OCI-LY7 (cell line): Measurements from ENCODE around the gene FKBP1B. TPM values are rescaled to one million over a fixed set of nuclear protein-coding genes. Genes with fewer than 3 reads are reported as not detected.

Source experiments
- BruUV-seq: library from RNA; stranded (reverse); fragments of 400-500 nt; replicated peaks from 2 replicates; lab custom pipeline; 2021; lab: Mats Ljungman, UMichigan
- CTCF ChIA-PET: fragments of 300-600 bp; sonication (Branson Sonifier 250); formaldehyde crosslinking; loops from one replicate; lab custom pipeline; 2022; ENCODE audit warnings: antibody characterized with exemption; ENCODE audit not compliant: unreplicated experiment; lab: Charles Lee
- POLR2A ChIA-PET: fragments of 300-600 bp; sonication (Branson Sonifier 250); formaldehyde crosslinking; loops from one replicate; lab custom pipeline; 2022; ENCODE audit warnings: antibody characterized with exemption; lab: Charles Lee
- DNase-seq: peaks from one replicate; pipeline ENCODE4 v3.0.0-alpha.2; 2015; ENCODE audit warnings: low spot score
- H2AFZ ChIP-seq: fragments of 200-600 bp; sonication (generic), shearing (Covaris generic); 2 replicates; pipeline ENCODE4 v1.6.1; 2014; ENCODE audit warnings: mild to moderate bottlenecking, antibody characterized with exemption, low read length, moderate library complexity
- H3K27ac ChIP-seq: fragments of 200-600 bp; sonication (generic); 2 replicates; pipeline ENCODE4 v1.5.1; 2014; ENCODE audit warnings: mixed run types, low read depth, mild to moderate bottlenecking, moderate library complexity, low read length, inconsistent platforms; ENCODE audit not compliant: poor library complexity, severe bottlenecking
- H3K36me3 ChIP-seq: fragments of 200-600 bp; sonication (generic); 2 replicates; pipeline ENCODE4 v1.6.1; 2014; ENCODE audit warnings: mild to moderate bottlenecking, antibody characterized with exemption, low read length, moderate library complexity, mixed read lengths; ENCODE audit not compliant: insufficient read depth
- H3K4me1 ChIP-seq: fragments of 200-600 bp; sonication (generic); 2 replicates; pipeline ENCODE4 v1.5.1; 2014; ENCODE audit warnings: mild to moderate bottlenecking, low read length; ENCODE audit not compliant: insufficient read depth, poor library complexity, severe bottlenecking
- H3K4me2 ChIP-seq: fragments of 200-600 bp; sonication (generic); 2 replicates; pipeline ENCODE4 v1.6.1; 2014; ENCODE audit warnings: mild to moderate bottlenecking, low read length
- H3K4me3 ChIP-seq: fragments of 200-600 bp; sonication (generic); 2 replicates; pipeline ENCODE4 v1.5.1; 2014; ENCODE audit warnings: mild to moderate bottlenecking, low read depth, low read length; ENCODE audit not compliant: poor library complexity, severe bottlenecking
- H3K79me2 ChIP-seq: fragments of 200-600 bp; sonication (generic); 2 replicates; pipeline ENCODE4 v1.6.1; 2016; ENCODE audit warnings: low read depth, mild to moderate bottlenecking, low read length, moderate library complexity, mixed read lengths; ENCODE audit not compliant: insufficient read depth
- H3K9me2 ChIP-seq: fragments of 200-600 bp; sonication (generic); 2 replicates; pipeline ENCODE4 v1.6.1; 2016; ENCODE audit warnings: mild to moderate bottlenecking, low read length, mixed read lengths; ENCODE audit not compliant: insufficient read depth
- H3K9me3 ChIP-seq: fragments of 200-600 bp; sonication (generic); 2 replicates; pipeline ENCODE4 v1.6.1; 2014; ENCODE audit warnings: mild to moderate bottlenecking, mixed run types, low read length, mixed read lengths
- H4K20me1 ChIP-seq: fragments of 200-600 bp; sonication (generic); 2 replicates; pipeline ENCODE4 v1.6.1; 2014; ENCODE audit warnings: mild to moderate bottlenecking, antibody characterized with exemption, low read length, moderate library complexity, mixed read lengths; ENCODE audit not compliant: insufficient read depth
- CTCF ChIP-seq: fragments of 200-600 bp; sonication (generic); conservative IDR thresholded peaks from 2 replicates; pipeline ENCODE4 v1.5.1; 2014; ENCODE audit warnings: mild to moderate bottlenecking, antibody characterized with exemption, low read length, moderate library complexity, mixed read lengths
- EZH2phosphoT487 ChIP-seq: fragments of 200-600 bp; sonication (generic); IDR thresholded peaks from 2 replicates; pipeline ENCODE4 v1.6.1; 2018; ENCODE audit warnings: low read depth, borderline replicate concordance, mild to moderate bottlenecking, mixed run types, antibody characterized with exemption, low read length, moderate library complexity, mixed read lengths
- intact Hi-C: fragments of 100-400 bp; cut with micrococcal nuclease; formaldehyde crosslinking; loops from one replicate; pipeline ENCODE4 v1.10.0; 2022; ENCODE audit not compliant: unreplicated experiment
- total RNA-seq, 2 experiments: library from RNA; depleted of rRNA in 1 of 2; stranded (reverse); fragments of >200 nt in 1 of 2; shearing (Covaris generic) in 1 of 2; gene quantifications; 2 replicates each; pipeline ENCODE4 v1.2.3, GENCODE V29; 2014 to 2022

Gene FKBP1B
- total RNA-seq, 2 experiments from 2014 or later: 1.5 to 3.2 TPM

- TF ChIP-seq EZH2phosphoT487 (no peak), CTCF (no peak)
- H3K4me1 ChIP-seq: peaks cover 19% of the 10 kb centered on the region
- H3K9me2 ChIP-seq: no peaks in the 10 kb centered on the region
- no peaks in the 10 kb centered on the region for H4K20me1 ChIP-seq
- intact Hi-C loops: loop anchor here (2.0 kb wide), 1 partner anchor 151 kb away; the partner anchor contains the start of gene ATAD2B
- peaks cover 35% of the 10 kb centered on the region for H3K79me2 ChIP-seq
- peak overlapping the region; percentile 73 for H2AFZ ChIP-seq
- no peak overlapping the region for H3K27ac ChIP-seq
- BruUV-seq: no TSS peak
- ChIA-PET POLR2A (interaction anchor here (2.5 kb wide), 1 partner anchor 150 kb away, joined by 10 read pairs; the partner anchor contains the start of gene ATAD2B), CTCF (no interaction called here)
- H3K4me2 ChIP-seq: peak overlapping the region; percentile 85
- DNase-seq: no peak
- H3K4me3 ChIP-seq: peak overlapping the region; percentile 80
- no peaks in the 10 kb centered on the region for H3K9me3 ChIP-seq
- peaks cover 21% of the 10 kb centered on the region for H3K36me3 ChIP-seq
These were observed 28.0 kb downstream of the FKBP1B start for GRCh38 chr2:24077535-24077877.

- Histone ChIP-seq H3K36me3 (peaks cover 17% of the 10 kb centered on the region), H3K4me2 (peak overlapping the region; percentile 85), H3K4me1 (peaks cover 19% of the 10 kb centered on the region), H3K4me3 (peak overlapping the region; percentile 80), H3K9me2 (no peaks in the 10 kb centered on the region), H4K20me1 (no peaks in the 10 kb centered on the region), H3K79me2 (peaks cover 32% of the 10 kb centered on the region), H3K27ac (no peak overlapping the region), H2AFZ (peak overlapping the region; percentile 73; the same call in 1 of the 2 replicates), H3K9me3 (no peaks in the 10 kb centered on the region)
- intact Hi-C loops: loop anchor here (2.0 kb wide), 1 partner anchor 151 kb away; the partner anchor contains the start of gene ATAD2B
- ChIA-PET CTCF (no interaction called here), POLR2A (interaction anchor here (1.8 kb wide), 1 partner anchor 31 kb away, joined by 6 read pairs; the partner anchor contains the start of gene WDCP)
- BruUV-seq: no TSS peak
- DNase-seq: no peak
- TF ChIP-seq EZH2phosphoT487 (no peak), CTCF (no peak)
These were observed 28.3 kb downstream of the FKBP1B start for GRCh38 chr2:24077879-24078278.

GRCh38 chr2:24080701-24081100, 31.2 kb downstream of the FKBP1B start:
- Histone ChIP-seq H3K9me3 (no peaks in the 10 kb centered on the region), H4K20me1 (no peaks in the 10 kb centered on the region), H3K4me2 (no peak overlapping the region), H3K36me3 (no peaks in the 10 kb centered on the region), H3K27ac (no peak overlapping the region), H3K4me3 (no peak overlapping the region), H2AFZ (no peak overlapping the region), H3K9me2 (no peaks in the 10 kb centered on the region), H3K4me1 (peaks cover 25% of the 10 kb centered on the region), H3K79me2 (peaks cover 4% of the 10 kb centered on the region; the same call in 1 of the 2 replicates)
- BruUV-seq: no TSS peak
- ChIA-PET POLR2A (interaction anchor here (0.6 kb wide), 1 partner anchor 781 kb away, joined by 3 read pairs; no protein-coding TSS in a partner anchor), CTCF (no interaction called here)
- DNase-seq: no peak
- no peak for TF ChIP-seq CTCF
- TF ChIP-seq EZH2phosphoT487: no peak
- intact Hi-C loops: no loop called here
